Left ventricle myocardium inferior (tissue), 1 donor: Measurements from ENCODE around the gene PRDM16. TPM values are rescaled to one million over a fixed set of nuclear protein-coding genes. Genes with fewer than 3 reads are reported as not detected.
A peak's percentile ranks its signal among the peaks of the same experiment; 100 is the strongest.

Source experiments
- DNase-seq: peaks from one replicate; pipeline ENCODE4 v3.0.0-alpha.2; 2020
- H3K27ac ChIP-seq: fragments of 200-600 bp; replicated peaks from 2 replicates; pipeline ENCODE4 v1.8.0; 2021
- H3K27me3 ChIP-seq: fragments of 200-600 bp; 2 replicates; pipeline ENCODE4 v1.8.0; 2021; ENCODE audit warnings: low read depth
- H3K36me3 ChIP-seq: fragments of 200-600 bp; 2 replicates; pipeline ENCODE4 v1.8.0; 2021
- H3K4me1 ChIP-seq: fragments of 200-600 bp; 2 replicates; pipeline ENCODE4 v1.8.0; 2021
- H3K4me3 ChIP-seq: fragments of 200-600 bp; 2 replicates; pipeline ENCODE4 v1.8.0; 2021; ENCODE audit warnings: mild to moderate bottlenecking, moderate library complexity
- H3K9me3 ChIP-seq: fragments of 200-600 bp; replicated peaks from 2 replicates; pipeline ENCODE4 v1.8.0; 2021
- CTCF ChIP-seq: fragments of 200-600 bp; IDR thresholded peaks from 2 replicates; pipeline ENCODE4 v1.8.0; 2021; ENCODE audit warnings: antibody characterized with exemption, mild to moderate bottlenecking, borderline replicate concordance
- intact Hi-C: fragments of 100-400 bp; cut with micrococcal nuclease; formaldehyde crosslinking; loops from one replicate; pipeline ENCODE4 v1.11.0; 2022
- total RNA-seq: library from RNA; stranded (reverse); fragmentation: NEBNext Ultra II Directional; extraction: Animal tissue kit (Norgen Biotek cat#: 25700); gene quantifications from one replicate; pipeline ENCODE4 v1.2.1, GENCODE V29; 2021
- donor health status: DM: no; HTN: yes; CAD: no; lungs with severe emphysema.

PRDM16 gene
- total RNA-seq, 1 donor from 2014 or later, result 16.6 TPM

GRCh38 chr1:3408751-3409266 lies 339.8 kb downstream of the PRDM16 start:
- no peak for TF ChIP-seq CTCF
- H3K27me3 ChIP-seq, result peaks cover 6% of the 10 kb centered on the region
- DNase-seq, result no peak

GRCh38 chr1:3409366-3410141 lies 340.6 kb downstream of the PRDM16 start:
- peaks cover 8% of the 10 kb centered on the region for H3K36me3 ChIP-seq
- H3K27me3 ChIP-seq, result peaks cover 6% of the 10 kb centered on the region
- peaks cover 14% of the 10 kb centered on the region for H3K4me1 ChIP-seq
- TF ChIP-seq CTCF, result no peak
- H3K9me3 ChIP-seq, result no peaks in the 10 kb centered on the region
- H3K27ac ChIP-seq, result no peak overlapping the region
- DNase-seq, result no peak
- H3K4me3 ChIP-seq, result no peak overlapping the region
- intact Hi-C loops, result no loop called here

More at GRCh38 chr1:3408751-3409266, 339.8 kb downstream of the PRDM16 start:
- Histone ChIP-seq H3K27ac (no peak overlapping the region), H3K9me3 (no peaks in the 10 kb centered on the region), H3K36me3 (peaks cover 12% of the 10 kb centered on the region), H3K4me1 (peaks cover 6% of the 10 kb centered on the region), H3K4me3 (no peak overlapping the region)
- intact Hi-C loops, result no loop called here

- Histone ChIP-seq H3K9me3 (no peaks in the 10 kb centered on the region), H3K4me3 (no peak overlapping the region), H3K27me3 (peaks cover 6% of the 10 kb centered on the region), H3K4me1 (peaks cover 17% of the 10 kb centered on the region), H3K36me3 (peaks cover 4% of the 10 kb centered on the region), H3K27ac (no peak overlapping the region)
- intact Hi-C loops, result no loop called here
- DNase-seq, result peak; percentile 54
- peak; percentile 85 for TF ChIP-seq CTCF
Measured at GRCh38 chr1:3410142-3410925, 341.3 kb downstream of the PRDM16 start.

GRCh38 chr1:3411806-3412205 lies 342.8 kb downstream of the PRDM16 start:
- no peaks in the 10 kb centered on the region for H3K36me3 ChIP-seq
- H3K9me3 ChIP-seq, result peaks cover 4% of the 10 kb centered on the region
- no peak for DNase-seq
- H3K4me1 ChIP-seq, result peaks cover 26% of the 10 kb centered on the region
- no peak overlapping the region for H3K27ac ChIP-seq
- intact Hi-C loops, result no loop called here
- H3K27me3 ChIP-seq, result peaks cover 3% of the 10 kb centered on the region
- no peak for TF ChIP-seq CTCF
- no peak overlapping the region for H3K4me3 ChIP-seq

- Histone ChIP-seq H3K27me3 (no peaks in the 10 kb centered on the region), H3K36me3 (no peaks in the 10 kb centered on the region), H3K27ac (no peak overlapping the region), H3K4me3 (no peak overlapping the region), H3K9me3 (peaks cover 8% of the 10 kb centered on the region), H3K4me1 (peaks cover 26% of the 10 kb centered on the region)
- no peak for DNase-seq
- intact Hi-C loops, result no loop called here
- no peak for TF ChIP-seq CTCF
Measured at GRCh38 chr1:3412376-3412775, 343.4 kb downstream of the PRDM16 start.
